NCI-H2227 treated with DMSO at 0.1 percent for 48 hours (cell line): ENCODE measurements around the gene PADI4.

Source experiments
- DNase-seq: peaks from one replicate; lab custom pipeline; 2025; lab: John Stamatoyannopoulos, UW

The PADI4 gene

DNA sequence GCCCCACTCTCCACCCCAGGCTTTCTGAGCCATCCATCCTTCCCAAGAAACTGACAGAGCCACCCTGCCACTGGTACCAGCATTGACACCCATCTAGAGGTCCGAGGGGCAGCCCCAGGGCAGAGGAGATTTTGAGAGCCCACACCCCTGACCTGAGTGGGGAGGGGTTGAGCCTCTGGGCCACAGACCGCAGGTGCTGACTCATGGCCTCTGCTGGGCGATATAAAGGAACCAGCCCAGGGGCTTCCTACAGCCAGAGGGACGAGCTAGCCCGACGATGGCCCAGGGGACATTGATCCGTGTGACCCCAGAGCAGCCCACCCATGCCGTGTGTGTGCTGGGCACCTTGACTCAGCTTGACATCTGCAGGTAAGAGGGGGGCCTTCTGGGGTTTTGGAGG lies at the start of gene PADI4:
TSS of gene PADI4 (plus strand) at position 252 of the 400 bp plus-strand sequence. CDS start at position 278, 26 bp downstream.
- DNase-seq: no peak

- no peak for DNase-seq
These were observed 49.3 kb upstream of the PADI4 start for GRCh38 chr1:17258758-17259130.

- DNase-seq: no peak
These were observed 48.6 kb upstream of the PADI4 start for GRCh38 chr1:17259233-17259873.

DNA sequence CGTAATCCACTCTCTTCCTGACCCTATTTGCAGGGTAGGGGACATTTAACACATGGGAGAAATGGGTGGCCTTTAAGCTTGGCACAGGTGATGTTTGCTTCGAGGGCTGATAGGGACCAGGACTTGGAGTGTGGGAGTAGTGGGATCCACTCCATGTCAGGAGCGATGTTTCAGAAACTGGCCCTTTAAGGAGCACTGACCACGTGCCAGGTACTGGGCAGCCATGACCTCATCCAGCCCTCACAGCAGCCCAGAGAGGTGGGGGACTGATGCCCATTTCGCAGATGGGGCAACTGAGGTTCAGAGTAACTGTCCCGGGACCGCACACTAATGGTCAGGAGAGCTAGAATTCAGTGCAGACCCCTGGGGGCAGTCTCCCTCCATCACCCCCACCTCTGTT lies 47.7 kb upstream of the PADI4 start:
- no peak for DNase-seq

DNA sequence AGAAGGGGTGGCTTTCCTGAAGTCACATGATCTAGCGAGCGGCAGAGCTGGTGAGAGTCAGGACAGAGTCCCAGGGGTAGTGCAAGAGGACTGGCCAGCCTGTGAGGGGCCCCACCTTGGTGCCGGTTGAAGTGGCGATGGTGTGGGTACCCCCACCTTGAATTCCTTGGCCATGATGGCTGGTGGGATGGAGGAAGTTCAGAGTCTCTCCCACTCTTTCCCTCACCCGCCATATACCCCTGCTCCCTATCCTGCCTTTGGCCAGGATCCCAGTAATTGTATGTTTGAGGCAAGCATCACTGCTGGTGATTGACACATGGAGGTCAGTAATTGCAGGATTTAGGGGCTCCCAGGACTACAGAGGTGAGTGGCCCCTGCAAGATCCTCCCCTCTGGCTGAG lies 47.3 kb upstream of the PADI4 start:
- no peak for DNase-seq

DNA sequence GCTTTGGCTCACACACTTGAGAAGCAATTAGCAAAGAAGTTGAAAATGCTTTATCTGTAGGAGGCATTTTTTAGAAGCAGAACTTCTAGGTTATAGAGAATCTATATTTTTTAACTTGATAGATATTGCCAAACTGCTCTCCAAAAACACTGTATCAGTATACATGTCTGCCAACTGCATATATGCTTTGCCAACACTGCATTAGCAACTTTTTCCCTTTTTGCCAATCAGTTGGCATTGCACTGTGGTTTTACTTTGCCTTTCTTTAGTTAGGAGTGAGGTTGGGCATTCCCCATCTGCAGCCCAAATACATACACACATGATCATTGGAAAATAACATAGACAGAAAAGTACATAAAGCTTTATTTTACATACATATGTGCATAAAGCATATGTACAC lies 44.1 kb upstream of the PADI4 start:
- DNase-seq: no peak

DNA sequence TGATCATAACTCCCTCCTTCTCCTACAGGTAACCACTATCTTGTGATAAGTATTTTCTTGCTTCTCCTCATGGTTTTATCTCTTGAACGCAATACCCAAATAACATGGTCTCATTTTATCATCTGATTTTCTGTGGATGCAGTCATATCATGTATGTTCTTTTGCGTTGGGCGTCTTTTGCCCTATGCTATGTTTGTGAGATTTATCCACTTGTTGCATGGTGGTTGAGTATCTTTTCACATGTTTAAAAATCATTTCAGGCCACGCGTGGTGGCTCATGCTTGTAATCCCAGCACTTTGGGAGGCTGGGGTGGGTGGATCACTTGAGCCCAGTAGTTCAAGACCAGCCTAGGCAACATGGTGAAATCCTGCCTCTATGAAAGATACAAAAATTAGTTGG lies 43.5 kb upstream of the PADI4 start:
- no peak for DNase-seq

DNA sequence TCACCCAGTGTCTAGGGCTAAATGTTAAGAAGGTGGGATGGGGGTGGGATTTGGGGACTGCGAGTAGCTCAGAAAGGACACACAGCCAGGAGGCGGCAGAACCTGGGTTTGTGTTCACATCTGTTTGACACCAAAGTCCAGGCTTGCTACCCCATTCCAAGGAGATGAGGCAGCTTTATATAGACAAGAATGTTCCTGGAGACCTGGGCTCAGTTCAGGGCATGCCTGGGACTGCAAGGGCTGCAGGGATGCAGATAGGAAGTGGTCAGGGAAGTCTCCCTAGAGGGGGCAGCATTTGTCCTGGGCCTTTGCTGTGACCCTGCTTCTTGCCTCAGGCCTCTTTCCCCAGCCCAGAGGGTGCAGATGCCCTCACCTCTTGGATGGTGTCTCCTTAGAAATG lies 42.8 kb upstream of the PADI4 start:
- no peak for DNase-seq

- DNase-seq: no peak
These were observed 42.0 kb upstream of the PADI4 start for GRCh38 chr1:17265950-17266349.

DNA sequence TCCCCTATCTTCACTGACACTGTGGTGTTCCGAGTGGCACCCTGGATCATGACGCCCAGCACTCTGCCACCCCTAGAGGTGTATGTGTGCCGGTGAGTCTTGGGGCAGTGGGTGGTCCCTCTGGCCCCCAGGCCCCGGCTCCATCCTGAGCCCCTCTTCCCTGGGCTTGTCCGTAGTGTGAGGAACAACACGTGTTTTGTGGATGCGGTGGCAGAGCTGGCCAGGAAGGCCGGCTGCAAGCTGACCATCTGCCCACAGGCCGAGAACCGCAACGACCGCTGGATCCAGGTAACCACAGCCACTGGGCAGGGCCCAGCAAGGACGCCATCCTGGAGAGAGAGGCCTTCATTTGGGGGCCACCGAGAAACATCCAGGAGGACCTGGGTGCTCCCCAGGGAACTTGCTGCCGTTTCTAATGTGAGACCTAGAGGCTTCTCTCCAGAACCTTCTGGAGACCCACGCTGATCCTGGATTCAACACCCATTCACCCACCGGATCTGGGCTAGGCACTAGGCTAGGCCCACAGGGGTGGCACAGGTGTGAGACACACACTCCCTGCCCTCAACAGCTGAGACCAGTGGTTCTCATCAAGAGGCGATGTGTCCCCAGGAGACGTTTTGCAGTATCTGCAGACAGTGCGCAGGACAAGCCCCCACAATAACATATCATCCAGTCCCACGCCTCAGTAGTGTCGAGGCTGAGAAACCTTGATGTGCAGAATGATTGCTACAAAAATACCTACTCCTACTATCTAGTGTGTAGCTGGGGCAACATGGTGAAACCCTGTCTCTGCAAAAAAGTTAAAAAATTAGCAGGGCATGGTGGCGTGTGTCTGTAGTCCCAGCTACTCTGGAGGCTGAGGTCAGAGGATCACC lies 36.9 kb upstream of the PADI4 start:
- DNase-seq: no peak

- DNase-seq: no peak
These were observed 35.9 kb upstream of the PADI4 start for GRCh38 chr1:17272066-17272465.

- DNase-seq: no peak
These were observed 35.4 kb upstream of the PADI4 start for GRCh38 chr1:17272646-17273045.

- DNase-seq: no peak
These were observed 34.9 kb upstream of the PADI4 start for GRCh38 chr1:17273096-17273495.

GRCh38 chr1:17274186-17275170 lies 33.5 kb upstream of the PADI4 start:
- DNase-seq: peak; percentile 35

- DNase-seq: no peak
These were observed 31.4 kb upstream of the PADI4 start for GRCh38 chr1:17276568-17276967.

- no peak for DNase-seq
These were observed 30.4 kb upstream of the PADI4 start for GRCh38 chr1:17277511-17278159.

DNA sequence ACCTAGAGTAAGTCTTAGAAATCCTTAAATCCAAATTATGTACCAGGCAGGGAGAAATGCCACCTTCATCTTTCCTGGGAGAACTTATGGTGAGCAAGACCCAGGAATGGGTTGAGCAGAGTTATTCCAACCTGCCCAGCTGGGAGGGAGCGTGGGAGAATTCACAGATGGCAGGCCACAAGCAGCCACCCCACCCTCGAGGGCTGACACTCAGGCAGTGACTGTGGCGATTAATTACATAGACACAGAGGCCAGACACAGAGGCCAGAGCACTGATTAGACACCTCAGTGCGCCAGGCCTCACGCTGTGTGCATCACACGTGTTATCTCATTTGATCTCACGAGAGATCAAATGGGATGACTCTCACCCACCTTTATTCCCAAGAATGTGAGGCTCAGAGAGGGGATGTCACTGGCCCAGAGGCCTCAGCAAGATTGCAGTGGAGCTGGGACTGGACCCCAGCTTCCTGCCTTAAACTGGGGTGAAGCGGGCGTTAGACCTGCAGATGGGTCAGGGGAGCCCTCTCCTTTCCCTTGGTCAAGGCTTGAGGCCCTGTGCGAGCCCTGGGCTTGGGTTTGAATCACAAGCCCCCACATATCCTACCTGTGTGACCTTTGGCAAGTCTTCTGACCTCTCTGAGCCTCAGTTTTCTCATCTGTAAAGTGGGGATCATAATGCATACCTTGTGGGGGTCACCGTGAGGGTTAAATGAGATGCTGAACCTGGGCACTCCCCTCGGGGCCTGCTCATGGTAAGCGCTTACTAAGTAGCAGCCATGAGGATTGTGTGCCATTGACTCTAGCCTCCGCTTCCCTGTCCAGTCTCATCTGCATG lies 28.8 kb upstream of the PADI4 start:
- DNase-seq: no peak

GRCh38 chr1:17280436-17280835 lies 27.6 kb upstream of the PADI4 start:
- DNase-seq: no peak

DNA sequence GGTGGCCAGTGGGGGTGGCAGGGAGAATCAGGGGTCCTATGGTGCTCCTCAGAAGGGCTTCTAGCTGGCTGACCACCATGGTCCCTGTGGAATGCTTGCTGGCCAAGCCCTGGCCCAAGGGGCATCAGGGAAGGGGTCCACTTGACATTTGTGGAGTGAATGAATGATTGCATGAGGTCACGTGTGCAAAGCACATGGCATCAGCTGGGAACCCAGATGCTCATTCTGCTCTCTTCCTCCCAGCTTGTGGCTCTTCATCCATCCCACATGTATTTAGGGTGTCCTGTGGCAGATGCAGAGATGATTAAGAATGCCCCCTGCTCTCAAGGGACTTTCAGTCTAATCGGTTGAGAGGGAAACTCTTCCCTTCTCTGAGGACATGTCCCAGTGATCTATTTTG lies 27.1 kb upstream of the PADI4 start:
- DNase-seq: no peak

GRCh38 chr1:17281775-17282181 lies 26.2 kb upstream of the PADI4 start:
- no peak for DNase-seq

GRCh38 chr1:17282836-17283235 lies 25.2 kb upstream of the PADI4 start:
- DNase-seq: no peak
